Germinal center (tissue), 1 donor: Measurements from ENCODE around the gene VSIG10.

Source experiments
- DNase-seq: peaks from one replicate; pipeline ENCODE4 v3.0.0; 2012; ENCODE audit warnings: mixed read lengths, low spot score

The VSIG10 gene

GRCh38 chr12:118060301-118061010 lies 43.4 kb downstream of the VSIG10 start:
- no peak for DNase-seq

- no peak for DNase-seq
Observed at GRCh38 chr12:118059341-118060191, 44.2 kb downstream of the VSIG10 start.

DNA sequence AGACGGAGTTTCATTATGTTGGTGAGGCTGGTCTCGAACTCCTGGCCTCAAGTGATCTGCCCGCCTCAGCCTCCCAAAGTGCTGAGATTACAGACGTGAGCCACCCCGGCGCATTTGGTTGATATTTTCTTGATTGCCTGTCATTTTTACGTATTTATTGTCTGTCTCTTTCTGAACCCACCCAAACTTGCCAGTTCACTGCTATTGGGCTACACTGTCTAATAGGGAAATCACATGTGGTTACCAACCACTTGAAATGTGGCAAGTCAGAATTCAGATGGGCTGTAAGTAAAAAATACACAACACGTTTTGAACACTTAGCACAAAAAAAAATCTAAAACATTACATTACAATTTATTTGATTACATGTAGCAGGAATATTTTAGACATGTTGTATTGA lies 44.9 kb downstream of the VSIG10 start:
- DNase-seq: no peak

DNA sequence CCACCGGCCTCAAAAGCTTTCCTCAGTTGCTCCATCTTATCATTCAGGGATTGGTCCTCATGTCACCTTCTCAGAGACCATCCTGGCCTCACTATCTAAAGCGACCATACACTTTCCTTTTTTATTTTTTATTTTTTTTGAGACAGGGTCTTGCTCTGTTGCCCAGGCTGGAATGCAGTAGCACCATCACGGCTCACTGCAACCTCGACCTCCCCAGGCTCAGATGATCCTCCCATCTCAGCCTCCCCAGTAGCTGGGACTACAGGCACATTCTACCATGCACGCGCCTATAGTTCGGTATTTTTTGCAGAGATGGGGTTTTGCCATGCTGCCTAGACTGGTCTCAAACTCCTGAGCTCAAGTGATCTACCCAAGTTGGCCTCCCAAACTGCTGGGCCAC lies 45.6 kb downstream of the VSIG10 start:
- no peak for DNase-seq

DNA sequence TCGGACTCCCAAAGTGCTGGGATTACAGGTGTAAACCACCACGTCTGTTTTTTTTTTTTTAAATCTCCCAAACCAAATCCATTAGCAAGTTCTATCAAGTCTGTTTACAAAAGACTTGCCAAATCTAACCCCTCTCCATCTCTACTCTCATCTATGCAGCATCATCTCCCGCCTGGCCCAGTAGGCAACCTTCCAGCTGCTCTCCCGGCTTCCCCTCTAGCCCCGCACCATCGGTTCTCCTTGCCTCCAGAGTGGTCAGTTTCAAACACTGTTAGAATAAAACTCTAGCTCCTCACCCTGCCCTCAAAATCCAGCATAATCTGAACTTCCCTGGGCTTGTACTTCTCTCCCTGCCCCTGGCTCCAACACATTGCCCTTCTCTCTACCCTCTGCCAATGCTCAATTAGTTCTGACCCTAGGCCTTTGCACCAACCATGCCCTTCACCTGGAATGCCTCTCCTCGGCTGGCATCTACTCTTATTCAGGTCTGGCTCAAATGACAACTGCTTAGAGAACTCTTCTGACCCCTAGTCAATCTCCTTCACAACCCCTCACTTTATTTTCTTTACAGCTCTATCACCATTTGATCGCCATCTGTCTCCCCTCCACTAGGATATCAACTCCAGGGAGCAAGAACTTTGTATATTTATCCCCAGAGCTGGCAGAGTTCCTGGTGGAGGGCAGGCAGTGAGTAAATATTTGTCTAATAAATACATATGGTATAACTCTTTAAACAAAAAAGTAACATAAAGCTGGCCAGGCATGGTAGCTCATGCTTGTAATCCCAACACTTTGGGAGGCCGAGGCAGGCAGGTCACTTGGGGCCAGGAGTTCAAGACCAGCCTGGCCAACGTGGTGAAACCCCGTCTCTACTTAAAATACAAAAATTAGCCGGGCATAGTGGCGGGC lies 47.7 kb downstream of the VSIG10 start:
- no peak for DNase-seq

DNA sequence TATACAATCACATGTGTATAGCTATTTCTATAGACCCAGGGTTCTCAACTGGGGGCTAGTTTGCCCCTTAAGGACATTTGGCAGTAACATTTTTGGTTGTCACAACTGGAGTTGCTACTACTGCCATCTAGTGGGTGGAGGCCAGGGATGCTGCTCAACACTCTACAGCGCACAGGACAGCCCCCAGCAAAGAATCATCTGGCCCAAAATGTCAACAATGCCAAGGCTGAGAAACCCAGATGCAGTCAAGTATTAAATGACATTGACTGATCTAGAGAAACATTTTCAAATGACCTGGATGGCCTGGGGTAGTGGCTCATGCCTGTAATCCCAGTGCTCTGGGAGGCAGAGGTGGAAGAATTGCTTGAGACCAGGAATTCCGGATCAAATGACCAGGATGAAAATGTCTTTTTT lies 48.7 kb downstream of the VSIG10 start:
- DNase-seq: peak; percentile 59

- no peak for DNase-seq
Observed at GRCh38 chr12:118053071-118053985, 50.5 kb downstream of the VSIG10 start.

DNA sequence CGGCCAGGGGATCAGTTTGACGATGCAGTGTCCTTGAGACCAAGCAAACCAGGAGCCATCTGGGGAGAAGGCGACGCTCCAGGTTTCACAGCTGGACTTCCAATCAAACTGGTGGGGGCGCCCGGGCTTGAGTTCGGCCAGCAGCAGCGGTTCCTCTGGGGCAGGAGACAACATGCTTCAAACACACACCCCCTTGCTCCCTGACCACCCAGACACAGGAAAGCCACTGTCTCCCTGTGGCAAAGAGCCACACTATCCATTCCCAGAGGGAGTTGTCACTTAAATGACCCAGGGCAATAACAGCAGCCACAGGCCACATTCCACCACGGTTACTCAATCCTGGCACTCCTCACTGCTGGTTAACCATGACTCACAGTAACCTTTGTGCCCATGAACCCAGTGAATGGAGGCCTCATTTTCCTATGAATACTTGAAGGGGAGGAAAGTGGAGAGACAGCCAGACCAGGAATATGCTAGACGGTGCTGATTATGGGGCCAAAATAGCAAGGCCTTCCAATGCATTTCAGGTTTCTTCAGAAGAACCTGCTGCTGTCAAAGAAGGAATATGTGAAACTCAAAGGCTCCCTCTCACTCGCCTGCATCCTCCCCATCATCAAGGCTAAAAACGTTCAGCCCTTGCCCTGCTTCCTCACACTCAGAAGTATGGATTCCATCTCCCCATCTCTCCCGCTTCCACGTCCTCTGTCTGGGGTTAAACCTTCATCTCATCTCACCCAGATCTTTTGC lies 51.3 kb downstream of the VSIG10 start:
- no peak for DNase-seq

GRCh38 chr12:118050972-118051910 lies 52.6 kb downstream of the VSIG10 start:
- DNase-seq: no peak

DNA sequence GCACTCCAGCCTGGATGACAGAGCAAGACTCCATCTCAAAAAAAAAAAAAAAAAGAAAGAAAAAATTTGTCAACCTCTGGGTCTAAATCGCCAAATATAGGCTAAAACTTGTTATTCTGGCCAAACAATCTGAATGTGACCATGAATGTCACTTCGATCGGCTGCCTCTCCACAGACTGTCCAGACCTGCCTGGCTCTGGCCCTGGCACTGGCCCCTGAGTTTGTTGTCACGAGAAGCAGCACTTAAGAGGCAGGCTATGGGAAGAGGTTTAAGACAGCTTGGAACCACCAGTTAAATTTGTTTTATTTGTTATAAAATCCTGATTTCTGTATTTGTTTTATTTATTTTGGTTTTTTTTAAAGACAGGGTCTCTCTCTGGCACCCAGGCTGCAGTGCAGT lies 57.4 kb downstream of the VSIG10 start:
- DNase-seq: no peak

DNA sequence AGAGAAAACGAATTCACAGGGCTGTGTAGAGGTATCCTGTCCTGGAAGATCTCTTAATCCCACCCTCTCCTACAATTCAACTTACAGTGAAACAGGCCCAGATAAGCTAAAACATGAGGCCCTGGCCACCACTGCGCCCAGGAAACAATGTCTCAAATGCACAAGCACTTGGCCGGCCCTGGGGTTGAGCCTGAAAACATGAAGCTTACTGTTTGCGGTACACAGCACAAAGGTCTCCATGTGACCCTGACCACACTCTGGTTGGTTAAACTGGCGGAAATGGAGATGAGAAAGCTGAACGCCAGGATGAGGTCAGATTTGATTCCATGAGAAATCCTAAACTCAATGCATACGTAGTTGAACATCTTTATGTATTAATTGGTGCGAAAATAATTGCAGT lies 59.2 kb downstream of the VSIG10 start:
- DNase-seq: no peak

DNA sequence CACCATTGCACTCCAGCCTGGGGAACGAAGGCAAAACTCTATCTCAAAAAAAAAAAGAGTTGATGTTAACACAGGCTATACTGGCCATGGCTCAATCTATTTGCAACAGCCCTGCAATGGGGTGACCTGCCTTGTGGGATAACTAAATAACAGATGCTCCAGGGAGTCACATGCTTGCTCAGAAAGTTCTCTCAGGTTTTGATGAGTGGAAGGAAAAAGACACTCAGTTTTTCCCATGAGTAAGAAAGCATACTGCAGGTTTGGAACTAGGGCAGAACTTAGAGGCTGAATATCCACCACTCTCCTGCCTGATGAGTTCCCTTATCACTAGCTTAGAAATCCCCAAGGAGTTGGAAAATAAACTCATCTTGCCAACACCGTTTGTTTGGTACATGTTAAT lies 59.7 kb downstream of the VSIG10 start:
- DNase-seq: no peak

- no peak for DNase-seq
Observed at GRCh38 chr12:118042091-118042490, 61.7 kb downstream of the VSIG10 start.

- DNase-seq: no peak
Observed at GRCh38 chr12:118038137-118038536, 65.7 kb downstream of the VSIG10 start.

DNA sequence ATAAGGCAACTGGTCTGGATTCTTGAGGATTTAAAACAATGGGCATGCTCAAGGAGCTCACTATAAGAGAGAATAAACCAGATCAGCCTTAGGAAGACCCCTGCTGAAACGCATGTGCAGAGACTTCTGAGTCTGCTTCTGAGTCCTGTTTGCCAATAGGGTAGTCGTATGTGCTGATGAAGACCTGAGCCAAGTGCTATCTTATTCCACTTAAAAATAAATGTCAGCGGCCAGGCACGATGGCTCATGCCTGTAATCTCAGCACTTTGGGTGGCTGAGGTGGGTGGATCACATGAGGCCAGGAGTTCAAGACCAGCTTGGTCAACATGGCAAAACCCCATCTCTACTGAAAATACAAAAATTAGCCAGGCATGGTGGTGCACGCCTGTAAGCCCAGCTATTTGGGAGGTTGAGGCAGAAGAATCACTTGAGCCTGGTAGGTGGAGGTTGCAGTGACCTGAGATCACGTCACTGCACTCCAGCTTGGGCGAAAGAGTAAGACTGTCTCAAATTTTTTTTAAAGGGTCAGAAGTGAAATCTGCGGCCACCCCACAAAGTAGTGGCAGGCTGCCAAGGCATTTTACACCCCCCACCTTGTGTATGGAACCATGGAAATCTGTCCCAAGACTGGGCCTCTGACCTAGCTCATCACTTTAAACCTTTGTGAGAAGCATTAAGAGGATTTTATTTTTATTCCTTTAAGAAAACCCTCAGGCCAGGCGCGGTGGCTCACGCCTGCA lies 67.0 kb downstream of the VSIG10 start:
- no peak for DNase-seq

- DNase-seq: peak; percentile 19
Observed at GRCh38 chr12:118035190-118036041, 68.4 kb downstream of the VSIG10 start.

- no peak for DNase-seq
Observed at GRCh38 chr12:118034429-118035189, 69.2 kb downstream of the VSIG10 start.
